ENCODE data around the gene EVI5. TPM values are rescaled to one million over a fixed set of nuclear protein-coding genes. Genes with fewer than 3 reads are reported as not detected.

EVI5 gene
- polyA plus RNA-seq, 2 of the 4 experiments (the other 2 are of a cell fraction): 10.2 to 10.4 TPM

DNA sequence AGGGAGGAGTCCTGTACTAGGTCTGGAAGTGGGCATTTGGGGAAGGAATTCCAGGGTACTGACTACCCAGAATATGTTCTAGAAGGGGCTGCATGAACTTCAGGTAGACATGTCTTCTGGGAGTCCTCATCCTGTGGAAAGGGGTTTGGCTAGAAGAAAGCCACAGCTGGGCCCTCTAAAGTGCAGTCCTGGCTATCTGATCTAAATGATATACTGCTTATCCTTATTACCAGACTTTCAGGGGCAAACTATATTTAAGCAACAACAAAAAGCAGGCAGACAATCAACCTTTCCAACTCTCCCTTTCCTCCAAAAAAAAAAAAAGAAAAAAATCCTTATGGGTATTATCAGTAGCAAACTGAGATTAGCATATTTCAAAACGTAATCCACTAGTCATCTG is 268.3 kb downstream of the EVI5 start:
- POLR2A ChIA-PET: no interaction called here
- no peak overlapping the region for H3K4me2 ChIP-seq
- no peak overlapping the region for H3K27ac ChIP-seq
- H3K9me3 ChIP-seq: no peaks in the 10 kb centered on the region
- FAIRE-seq: no peak
- no peaks in the 10 kb centered on the region for H3K4me1 ChIP-seq
- no peak for DNase-seq (ENCODE audit: low read depth in 1 of 2, low spot score in 1 of 2)
- ATAC-seq: no peak
- H3K4me3 ChIP-seq: no peak overlapping the region
- CTCF ChIA-PET: no interaction called here
- TF ChIP-seq NPAS2 (CRISPR knock-in tag; IDR thresholded peaks at IDR 0.05; ENCODE audit: borderline replicate concordance): no peak
- TF ChIP-seq POLR2AphosphoS2 (conservative IDR thresholded peaks at IDR 0.05; ENCODE audit: low read length): no peak
- 89% methylated on average over 1 of the region's 1 CpG for WGBS (ENCODE audit: missing lambda C conversion rate)

DNA sequence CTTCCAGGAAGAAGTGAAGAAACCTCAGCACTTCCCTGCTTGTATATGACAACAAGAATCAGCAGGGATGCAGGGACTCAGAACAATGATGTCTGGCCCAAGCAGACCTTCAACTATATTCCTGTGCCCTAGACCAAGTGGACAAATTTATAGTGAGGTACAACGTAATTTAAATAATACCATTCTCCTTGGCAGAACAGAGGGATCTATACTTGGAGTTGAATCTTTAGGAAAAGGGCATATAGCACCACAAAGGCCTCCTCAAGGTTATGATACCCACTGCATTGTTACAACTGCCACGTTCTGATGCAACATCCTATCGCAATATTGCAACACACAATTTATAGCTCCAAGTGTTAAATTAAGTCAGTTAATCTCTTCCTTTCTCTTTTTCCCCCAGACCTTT is 269.1 kb downstream of the EVI5 start:
- TF ChIP-seq PBX3 (IDR thresholded peaks at IDR 0.05) (no peak), ATOH8 (CRISPR knock-in tag; IDR thresholded peaks at IDR 0.05; ENCODE audit: low read depth) (no peak), USF2 (IDR thresholded peaks at IDR 0.05) (no peak), BHLHE40 (IDR thresholded peaks at IDR 0.05; ENCODE audit: low read depth, low read length) (no peak), EHF (CRISPR knock-in tag; IDR thresholded peaks at IDR 0.05) (no peak), TP53 (CRISPR knock-in tag; IDR thresholded peaks at IDR 0.05) (no peak), SREBF2 (IDR thresholded peaks at IDR 0.05) (no peak), HDAC2 (IDR thresholded peaks at IDR 0.05) (no peak), ZFP36 (IDR thresholded peaks at IDR 0.05; ENCODE audit: borderline replicate concordance, partially characterized antibody) (no peak)
- TF ChIP-seq, protein P1, sequence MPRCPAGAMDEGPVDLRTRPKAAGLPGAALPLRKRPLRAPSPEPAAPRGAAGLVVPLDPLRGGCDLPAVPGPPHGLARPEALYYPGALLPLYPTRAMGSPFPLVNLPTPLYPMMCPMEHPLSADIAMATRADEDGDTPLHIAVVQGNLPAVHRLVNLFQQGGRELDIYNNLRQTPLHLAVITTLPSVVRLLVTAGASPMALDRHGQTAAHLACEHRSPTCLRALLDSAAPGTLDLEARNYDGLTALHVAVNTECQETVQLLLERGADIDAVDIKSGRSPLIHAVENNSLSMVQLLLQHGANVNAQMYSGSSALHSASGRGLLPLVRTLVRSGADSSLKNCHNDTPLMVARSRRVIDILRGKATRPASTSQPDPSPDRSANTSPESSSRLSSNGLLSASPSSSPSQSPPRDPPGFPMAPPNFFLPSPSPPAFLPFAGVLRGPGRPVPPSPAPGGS (IDR thresholded peaks at IDR 0.05): no peak
- TF ChIP-seq, protein P2, sequence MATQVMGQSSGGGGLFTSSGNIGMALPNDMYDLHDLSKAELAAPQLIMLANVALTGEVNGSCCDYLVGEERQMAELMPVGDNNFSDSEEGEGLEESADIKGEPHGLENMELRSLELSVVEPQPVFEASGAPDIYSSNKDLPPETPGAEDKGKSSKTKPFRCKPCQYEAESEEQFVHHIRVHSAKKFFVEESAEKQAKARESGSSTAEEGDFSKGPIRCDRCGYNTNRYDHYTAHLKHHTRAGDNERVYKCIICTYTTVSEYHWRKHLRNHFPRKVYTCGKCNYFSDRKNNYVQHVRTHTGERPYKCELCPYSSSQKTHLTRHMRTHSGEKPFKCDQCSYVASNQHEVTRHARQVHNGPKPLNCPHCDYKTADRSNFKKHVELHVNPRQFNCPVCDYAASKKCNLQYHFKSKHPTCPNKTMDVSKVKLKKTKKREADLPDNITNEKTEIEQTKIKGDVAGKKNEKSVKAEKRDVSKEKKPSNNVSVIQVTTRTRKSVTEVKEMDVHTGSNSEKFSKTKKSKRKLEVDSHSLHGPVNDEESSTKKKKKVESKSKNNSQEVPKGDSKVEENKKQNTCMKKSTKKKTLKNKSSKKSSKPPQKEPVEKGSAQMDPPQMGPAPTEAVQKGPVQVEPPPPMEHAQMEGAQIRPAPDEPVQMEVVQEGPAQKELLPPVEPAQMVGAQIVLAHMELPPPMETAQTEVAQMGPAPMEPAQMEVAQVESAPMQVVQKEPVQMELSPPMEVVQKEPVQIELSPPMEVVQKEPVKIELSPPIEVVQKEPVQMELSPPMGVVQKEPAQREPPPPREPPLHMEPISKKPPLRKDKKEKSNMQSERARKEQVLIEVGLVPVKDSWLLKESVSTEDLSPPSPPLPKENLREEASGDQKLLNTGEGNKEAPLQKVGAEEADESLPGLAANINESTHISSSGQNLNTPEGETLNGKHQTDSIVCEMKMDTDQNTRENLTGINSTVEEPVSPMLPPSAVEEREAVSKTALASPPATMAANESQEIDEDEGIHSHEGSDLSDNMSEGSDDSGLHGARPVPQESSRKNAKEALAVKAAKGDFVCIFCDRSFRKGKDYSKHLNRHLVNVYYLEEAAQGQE (IDR thresholded peaks at IDR 0.05): no peak
- TF ChIP-seq, protein P3, sequence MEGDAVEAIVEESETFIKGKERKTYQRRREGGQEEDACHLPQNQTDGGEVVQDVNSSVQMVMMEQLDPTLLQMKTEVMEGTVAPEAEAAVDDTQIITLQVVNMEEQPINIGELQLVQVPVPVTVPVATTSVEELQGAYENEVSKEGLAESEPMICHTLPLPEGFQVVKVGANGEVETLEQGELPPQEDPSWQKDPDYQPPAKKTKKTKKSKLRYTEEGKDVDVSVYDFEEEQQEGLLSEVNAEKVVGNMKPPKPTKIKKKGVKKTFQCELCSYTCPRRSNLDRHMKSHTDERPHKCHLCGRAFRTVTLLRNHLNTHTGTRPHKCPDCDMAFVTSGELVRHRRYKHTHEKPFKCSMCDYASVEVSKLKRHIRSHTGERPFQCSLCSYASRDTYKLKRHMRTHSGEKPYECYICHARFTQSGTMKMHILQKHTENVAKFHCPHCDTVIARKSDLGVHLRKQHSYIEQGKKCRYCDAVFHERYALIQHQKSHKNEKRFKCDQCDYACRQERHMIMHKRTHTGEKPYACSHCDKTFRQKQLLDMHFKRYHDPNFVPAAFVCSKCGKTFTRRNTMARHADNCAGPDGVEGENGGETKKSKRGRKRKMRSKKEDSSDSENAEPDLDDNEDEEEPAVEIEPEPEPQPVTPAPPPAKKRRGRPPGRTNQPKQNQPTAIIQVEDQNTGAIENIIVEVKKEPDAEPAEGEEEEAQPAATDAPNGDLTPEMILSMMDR (IDR thresholded peaks at IDR 0.05): no peak
- Histone ChIP-seq H3K27ac (no peak overlapping the region), H3K4me3 (no peak overlapping the region), H3K4me2 (no peak overlapping the region), H3K4me1 (no peaks in the 10 kb centered on the region), H3K9me3 (no peaks in the 10 kb centered on the region)
- WGBS (ENCODE audit: missing lambda C conversion rate): 87% methylated on average over 3 of the region's 3 CpGs
- no peak for ATAC-seq
- ChIA-PET CTCF (no interaction called here), POLR2A (no interaction called here)
- no peak for FAIRE-seq
- DNase-seq (ENCODE audit: low read depth in 1 of 2, low spot score in 1 of 2): no peak
